Upper lobe of right lung (tissue), 1 donor: ENCODE data around the gene CBR4. TPM values are rescaled to one million over a fixed set of nuclear protein-coding genes. Genes with fewer than 3 reads are reported as not detected.

Experiments
- ATAC-seq: fragments of 200-7000 bp; cut with Tn5 transposase; one replicate; pipeline ENCODE4 v1.9.1; 2020; ENCODE audit warnings: mild to moderate bottlenecking, moderate library complexity
- DNase-seq: peaks from one replicate; pipeline ENCODE4 v3.0.0-alpha.2; 2020
- H3K27ac ChIP-seq: fragments of 200-600 bp; one replicate; pipeline ENCODE4 v1.8.0; 2022
- H3K27me3 ChIP-seq: fragments of 200-600 bp; one replicate; pipeline ENCODE4 v1.8.0; 2022; ENCODE audit warnings: mild to moderate bottlenecking
- H3K36me3 ChIP-seq: fragments of 200-600 bp; one replicate; pipeline ENCODE4 v1.8.0; 2022
- H3K4me1 ChIP-seq: fragments of 200-600 bp; one replicate; pipeline ENCODE4 v1.8.0; 2022
- H3K4me3 ChIP-seq: fragments of 200-600 bp; one replicate; pipeline ENCODE4 v1.8.0; 2022; ENCODE audit warnings: mild to moderate bottlenecking
- H3K9me3 ChIP-seq: fragments of 200-600 bp; one replicate; pipeline ENCODE4 v1.8.0; 2022
- CTCF ChIP-seq: fragments of 200-600 bp; IDR thresholded peaks from one replicate; pipeline ENCODE4 v1.8.0; 2022; ENCODE audit warnings: antibody characterized with exemption
- intact Hi-C: fragments of 100-400 bp; cut with DNase I; formaldehyde crosslinking; loops from one replicate; pipeline ENCODE4 v1.11.0; 2022
- total RNA-seq: library from RNA; stranded (reverse); fragmentation: NEBNext Ultra II Directional; extraction: Animal tissue kit (Norgen Biotek cat#: 25700); gene quantifications from one replicate; pipeline ENCODE4 v1.2.1, GENCODE V29; 2021
- donor health status: DM: no; HTN: yes; CAD: no; lungs with severe emphysema.

CBR4 gene
- total RNA-seq, 1 donor from 2014 or later = 13.6 TPM

- H3K27me3 ChIP-seq = no peaks in the 10 kb centered on the region
- H3K27ac ChIP-seq = no peak overlapping the region
- peaks cover 8% of the 10 kb centered on the region for H3K4me1 ChIP-seq
- H3K9me3 ChIP-seq = no peaks in the 10 kb centered on the region
- DNase-seq = no peak
- H3K36me3 ChIP-seq = no peaks in the 10 kb centered on the region
- no peak overlapping the region for H3K4me3 ChIP-seq
- intact Hi-C loops = no loop called here
- no peak for TF ChIP-seq CTCF
- ATAC-seq = peak; percentile 89
These were observed 36.0 kb upstream of the CBR4 start for GRCh38 chr4:169045862-169046584.

- Histone ChIP-seq H3K4me3 (no peak overlapping the region), H3K9me3 (no peaks in the 10 kb centered on the region), H3K27me3 (no peaks in the 10 kb centered on the region), H3K27ac (no peak overlapping the region), H3K36me3 (no peaks in the 10 kb centered on the region), H3K4me1 (no peaks in the 10 kb centered on the region)
- intact Hi-C loops = no loop called here
- ATAC-seq (no peak), DNase-seq (no peak)
- TF ChIP-seq CTCF = no peak
These were observed 34.8 kb upstream of the CBR4 start for GRCh38 chr4:169044714-169045447.

- TF ChIP-seq CTCF = no peak
- intact Hi-C loops = no loop called here
- H3K4me3 ChIP-seq = no peak overlapping the region
These were observed 32.6 kb upstream of the CBR4 start for GRCh38 chr4:169042608-169043007.

GRCh38 chr4:169040559-169041261, 30.7 kb upstream of the CBR4 start:
- Histone ChIP-seq H3K27ac (no peak overlapping the region), H3K9me3 (no peaks in the 10 kb centered on the region), H3K27me3 (no peaks in the 10 kb centered on the region), H3K4me1 (no peaks in the 10 kb centered on the region), H3K4me3 (no peak overlapping the region), H3K36me3 (no peaks in the 10 kb centered on the region)
- TF ChIP-seq CTCF = no peak
- ATAC-seq (no peak), DNase-seq (no peak)
- intact Hi-C loops = no loop called here

More at GRCh38 chr4:169042608-169043007, 32.6 kb upstream of the CBR4 start:
- no peaks in the 10 kb centered on the region for H3K4me1 ChIP-seq
- H3K27me3 ChIP-seq = no peaks in the 10 kb centered on the region
- ATAC-seq (no peak), DNase-seq (no peak)
- H3K36me3 ChIP-seq = no peaks in the 10 kb centered on the region
- no peak overlapping the region for H3K27ac ChIP-seq
- no peaks in the 10 kb centered on the region for H3K9me3 ChIP-seq

- ATAC-seq = no peak
- Histone ChIP-seq H3K36me3 (no peaks in the 10 kb centered on the region), H3K27ac (no peak overlapping the region), H3K27me3 (no peaks in the 10 kb centered on the region), H3K9me3 (no peaks in the 10 kb centered on the region), H3K4me1 (no peaks in the 10 kb centered on the region), H3K4me3 (no peak overlapping the region)
- TF ChIP-seq CTCF = no peak
- intact Hi-C loops = no loop called here
- DNase-seq = no peak
These were observed 29.3 kb upstream of the CBR4 start for GRCh38 chr4:169039251-169039954.
